Neural crest cell (in vitro differentiated cells): ENCODE measurements around the gene KRT73. TPM values are rescaled to one million over a fixed set of nuclear protein-coding genes. Genes with fewer than 3 reads are reported as not detected.

Source experiments
- DNase-seq: peaks from one replicate; pipeline ENCODE4 v3.0.0; 2021; ENCODE audit warnings: low read depth, mixed read lengths, low spot score
- H3K27ac Mint-ChIP-seq: one replicate; pipeline ENCODE4 v1.8.0; 2021; ENCODE audit warnings: mild to moderate bottlenecking, mixed read lengths; ENCODE audit not compliant: unreplicated experiment
- H3K27me3 Mint-ChIP-seq: 2 replicates; pipeline ENCODE4 v1.8.0; 2021; ENCODE audit warnings: low read depth, mild to moderate bottlenecking, mixed read lengths
- H3K36me3 Mint-ChIP-seq: 2 replicates; pipeline ENCODE4 v1.8.0; 2021; ENCODE audit warnings: low read depth, mild to moderate bottlenecking, mixed read lengths
- H3K4me1 Mint-ChIP-seq: 2 replicates; pipeline ENCODE4 v1.8.0; 2021; ENCODE audit warnings: mixed read lengths
- H3K4me3 Mint-ChIP-seq: one replicate; pipeline ENCODE4 v1.8.0; 2021; ENCODE audit warnings: mild to moderate bottlenecking, mixed read lengths
- H3K9me3 Mint-ChIP-seq: 2 replicates; pipeline ENCODE4 v1.8.0; 2021; ENCODE audit warnings: mixed read lengths
- total RNA-seq: library from RNA; stranded (reverse); gene quantifications from 2 replicates; pipeline ENCODE4 v1.2.1, GENCODE V29; 2021
- TF ChIP-seq, protein P1 (sequence below): fragments of 200-600 bp; sonication (generic); conservative IDR thresholded peaks from 2 replicates; pipeline ENCODE4 v1.5.0; 2021; ENCODE audit warnings: antibody characterized with exemption, mild to moderate bottlenecking

KRT73 gene
- total RNA-seq, 1 donor from 2014 or later = not detected

DNA sequence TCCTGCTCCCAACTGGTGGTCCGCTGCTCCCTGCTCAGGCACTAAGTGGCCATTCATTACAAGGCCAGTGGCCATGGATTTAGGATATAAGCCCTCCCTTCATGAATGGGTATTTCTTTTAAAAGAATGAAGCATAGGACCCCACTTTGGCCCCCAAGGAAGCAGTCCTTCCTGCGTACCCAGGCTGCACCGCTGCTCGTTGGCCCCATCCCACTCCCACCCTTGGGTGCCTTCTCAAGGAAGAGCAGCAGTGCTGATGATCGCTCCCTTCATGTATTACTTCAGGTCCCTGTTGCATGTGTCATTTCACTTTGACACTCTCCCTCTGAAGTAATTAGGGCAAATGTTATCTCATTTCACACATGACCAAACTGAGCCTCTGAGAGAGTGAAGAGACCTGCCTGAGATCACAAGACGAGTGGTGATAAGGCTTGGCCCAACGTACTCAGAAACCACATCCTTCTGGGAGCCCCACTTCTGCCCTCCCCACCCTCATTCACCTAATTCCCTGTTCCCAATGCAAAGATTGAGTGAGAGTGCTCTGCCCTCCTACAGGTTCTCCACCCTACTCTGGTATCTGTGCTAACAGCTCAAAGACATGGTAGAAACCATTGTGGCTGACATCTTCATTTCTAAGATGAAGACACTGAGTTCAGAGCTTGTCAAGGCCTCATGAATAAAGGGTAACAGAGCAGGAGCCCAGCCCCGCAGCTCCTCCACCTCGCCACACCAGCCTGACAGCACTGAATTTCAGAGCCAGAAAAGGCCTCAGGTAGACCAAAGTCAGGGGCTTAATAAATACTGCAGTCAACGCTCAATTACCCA lies 43.9 kb upstream of the KRT73 start:
- Mint-ChIP-seq H3K27me3 (peaks cover 39% of the 10 kb centered on the region), H3K4me3 (no peak overlapping the region), H3K9me3 (no peaks in the 10 kb centered on the region), H3K36me3 (no peaks in the 10 kb centered on the region), H3K27ac (no peak overlapping the region), H3K4me1 (no peaks in the 10 kb centered on the region)
- no peak for DNase-seq
- TF ChIP-seq, protein P1, sequence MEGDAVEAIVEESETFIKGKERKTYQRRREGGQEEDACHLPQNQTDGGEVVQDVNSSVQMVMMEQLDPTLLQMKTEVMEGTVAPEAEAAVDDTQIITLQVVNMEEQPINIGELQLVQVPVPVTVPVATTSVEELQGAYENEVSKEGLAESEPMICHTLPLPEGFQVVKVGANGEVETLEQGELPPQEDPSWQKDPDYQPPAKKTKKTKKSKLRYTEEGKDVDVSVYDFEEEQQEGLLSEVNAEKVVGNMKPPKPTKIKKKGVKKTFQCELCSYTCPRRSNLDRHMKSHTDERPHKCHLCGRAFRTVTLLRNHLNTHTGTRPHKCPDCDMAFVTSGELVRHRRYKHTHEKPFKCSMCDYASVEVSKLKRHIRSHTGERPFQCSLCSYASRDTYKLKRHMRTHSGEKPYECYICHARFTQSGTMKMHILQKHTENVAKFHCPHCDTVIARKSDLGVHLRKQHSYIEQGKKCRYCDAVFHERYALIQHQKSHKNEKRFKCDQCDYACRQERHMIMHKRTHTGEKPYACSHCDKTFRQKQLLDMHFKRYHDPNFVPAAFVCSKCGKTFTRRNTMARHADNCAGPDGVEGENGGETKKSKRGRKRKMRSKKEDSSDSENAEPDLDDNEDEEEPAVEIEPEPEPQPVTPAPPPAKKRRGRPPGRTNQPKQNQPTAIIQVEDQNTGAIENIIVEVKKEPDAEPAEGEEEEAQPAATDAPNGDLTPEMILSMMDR = no peak

DNA sequence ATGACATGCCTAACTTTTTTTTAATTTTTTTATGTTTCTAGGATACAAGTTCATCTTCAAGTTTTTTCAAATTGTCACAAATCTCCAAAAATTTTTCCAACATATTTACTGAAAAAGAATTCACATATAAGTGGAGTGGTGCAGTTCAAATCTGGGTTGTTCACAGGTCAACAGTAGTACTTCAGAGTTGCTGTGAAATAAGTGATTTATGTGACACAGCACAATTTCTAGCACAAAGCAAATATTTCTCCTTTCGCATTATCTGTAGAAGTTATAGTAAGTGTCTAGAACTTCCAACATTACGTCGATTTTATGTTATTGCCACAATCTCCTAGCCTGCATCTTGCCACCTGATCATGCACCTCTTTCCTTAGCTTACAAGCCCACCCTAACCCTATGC lies 43.3 kb upstream of the KRT73 start:
- Mint-ChIP-seq H3K27me3 (peaks cover 38% of the 10 kb centered on the region), H3K9me3 (no peaks in the 10 kb centered on the region), H3K4me1 (no peaks in the 10 kb centered on the region), H3K36me3 (no peaks in the 10 kb centered on the region), H3K27ac (no peak overlapping the region), H3K4me3 (no peak overlapping the region)
- no peak for DNase-seq
- TF ChIP-seq, protein P1 = no peak

DNA sequence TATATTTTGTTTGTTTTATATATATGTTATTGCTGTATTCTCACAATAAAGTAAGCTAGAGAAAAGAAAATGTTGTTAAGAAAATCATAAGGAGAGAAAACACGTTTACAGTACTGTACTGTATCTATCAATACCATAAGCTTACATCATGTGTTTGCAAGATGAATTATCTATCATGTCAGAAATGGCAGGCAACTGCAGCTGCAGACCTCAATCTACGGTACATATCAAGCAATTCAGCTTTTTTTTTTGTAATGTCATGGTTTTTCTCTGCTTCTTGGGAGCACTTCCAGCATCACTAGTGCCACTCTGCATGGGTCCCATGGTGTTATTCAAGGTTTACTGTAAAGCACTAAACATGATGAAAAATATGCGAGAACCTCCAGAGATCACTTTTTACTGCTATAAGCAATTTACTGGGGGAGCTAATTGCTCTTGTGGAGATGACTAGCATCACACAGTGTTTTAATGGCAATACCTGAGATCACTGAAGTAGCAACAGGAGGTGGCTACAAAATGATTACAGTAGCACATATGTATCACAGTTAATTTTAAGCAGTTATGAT lies 42.7 kb upstream of the KRT73 start:
- TF ChIP-seq, protein P1 = no peak
- no peaks in the 10 kb centered on the region for H3K36me3 Mint-ChIP-seq
- H3K27ac Mint-ChIP-seq = no peak overlapping the region
- no peaks in the 10 kb centered on the region for H3K9me3 Mint-ChIP-seq
- no peaks in the 10 kb centered on the region for H3K4me1 Mint-ChIP-seq
- H3K27me3 Mint-ChIP-seq = peaks cover 38% of the 10 kb centered on the region
- H3K4me3 Mint-ChIP-seq = no peak overlapping the region
- no peak for DNase-seq

- no peaks in the 10 kb centered on the region for H3K36me3 Mint-ChIP-seq
- DNase-seq = no peak
- H3K27me3 Mint-ChIP-seq = peaks cover 37% of the 10 kb centered on the region
- TF ChIP-seq, protein P1 = no peak
- H3K9me3 Mint-ChIP-seq = no peaks in the 10 kb centered on the region
- no peak overlapping the region for H3K27ac Mint-ChIP-seq
- no peak overlapping the region for H3K4me3 Mint-ChIP-seq
- H3K4me1 Mint-ChIP-seq = no peaks in the 10 kb centered on the region
Observed at GRCh38 chr12:52659951-52660350, 41.6 kb upstream of the KRT73 start.

GRCh38 chr12:52659395-52659794 lies 41.0 kb upstream of the KRT73 start:
- no peaks in the 10 kb centered on the region for H3K36me3 Mint-ChIP-seq
- H3K27ac Mint-ChIP-seq = no peak overlapping the region
- no peak for DNase-seq
- no peaks in the 10 kb centered on the region for H3K4me1 Mint-ChIP-seq
- TF ChIP-seq, protein P1 = no peak
- H3K4me3 Mint-ChIP-seq = no peak overlapping the region
- H3K27me3 Mint-ChIP-seq = peaks cover 40% of the 10 kb centered on the region
- no peaks in the 10 kb centered on the region for H3K9me3 Mint-ChIP-seq
